ENCODE measurements around the gene WBP11.

GRCh38 chr12:14846876-14847580, 43.8 kb upstream of the WBP11 start:
- TF ChIP-seq CTCF (IDR thresholded peaks at IDR 0.05) (no peak), POLR2A (IDR thresholded peaks at IDR 0.05) (no peak)

Data from gastroesophageal sphincter (tissue), 3 donors.